ENCODE data around the gene AGL. TPM values are rescaled to one million over a fixed set of nuclear protein-coding genes. Genes with fewer than 3 reads are reported as not detected.
"Not testable (repeated sequence)": the region's sequence is repeated elsewhere in the genome, so short reads cannot be mapped to it uniquely, and the experiment has no call there.

The AGL gene
- total RNA-seq, 2 experiments from 2014 or later, result 12.2 to 20.6 TPM

- POLR2A ChIA-PET, result interaction anchor here (0.7 kb wide), 2 partner anchors 48 to 171 kb away, joined by 3 to 4 read pairs; no protein-coding TSS in a partner anchor
- H3K4me3 ChIP-seq (ENCODE audit: low read depth, low read length, poor library complexity, severe bottlenecking); H2AFZ ChIP-seq (ENCODE audit: low read length); H3K9me3 ChIP-seq (ENCODE audit: low read length); H3K27ac ChIP-seq (ENCODE audit: low read depth, low read length, poor library complexity, severe bottlenecking); DNase-seq (ENCODE audit: low spot score); intact Hi-C loops (cut with micrococcal nuclease; ENCODE audit: unreplicated experiment); H3K9me2 ChIP-seq (ENCODE audit: insufficient read depth, low read length); H4K20me1 ChIP-seq (ENCODE audit: insufficient read depth, low read length); BruUV-seq (replicated peaks); CTCF ChIA-PET (ENCODE audit: unreplicated experiment); H3K4me2 ChIP-seq (ENCODE audit: low read length); H3K36me3 ChIP-seq (ENCODE audit: insufficient read depth, low read length); H3K4me1 ChIP-seq (ENCODE audit: insufficient read depth, low read length, poor library complexity, severe bottlenecking); H3K79me2 ChIP-seq (ENCODE audit: insufficient read depth, low read depth, low read length): not testable (repeated sequence)
These were observed 110.1 kb downstream of the AGL start for GRCh38 chr1:99960260-99960659.

GRCh38 chr1:99963041-99963795 lies 113.1 kb downstream of the AGL start:
- TF ChIP-seq EZH2phosphoT487 (IDR thresholded peaks at IDR 0.05; ENCODE audit: borderline replicate concordance, low read depth, low read length) (no peak), CTCF (conservative IDR thresholded peaks at IDR 0.05; ENCODE audit: low read length) (no peak)
- no peak overlapping the region for H3K27ac ChIP-seq (ENCODE audit: low read depth, low read length, poor library complexity, severe bottlenecking)
- H3K36me3 ChIP-seq (ENCODE audit: insufficient read depth, low read length), result no peaks in the 10 kb centered on the region
- H3K9me2 ChIP-seq (ENCODE audit: insufficient read depth, low read length), result no peaks in the 10 kb centered on the region
- no peak for DNase-seq (ENCODE audit: low spot score)
- POLR2A ChIA-PET, result interaction anchor here (0.5 to 1.5 kb wide), 3 partner anchors 10 to 93 kb away, joined by 3 to 5 read pairs (median 3); no protein-coding TSS in a partner anchor
- H3K4me2 ChIP-seq (ENCODE audit: low read length), result no peak overlapping the region
- CTCF ChIA-PET (ENCODE audit: unreplicated experiment), result no interaction called here
- no peak overlapping the region for H2AFZ ChIP-seq (ENCODE audit: low read length)
- no peaks in the 10 kb centered on the region for H3K79me2 ChIP-seq (ENCODE audit: insufficient read depth, low read depth, low read length)
- intact Hi-C loops (cut with micrococcal nuclease; ENCODE audit: unreplicated experiment), result no loop called here
- H3K4me1 ChIP-seq (ENCODE audit: insufficient read depth, low read length, poor library complexity, severe bottlenecking), result no peaks in the 10 kb centered on the region
- H4K20me1 ChIP-seq (ENCODE audit: insufficient read depth, low read length), result no peaks in the 10 kb centered on the region
- no peak overlapping the region for H3K4me3 ChIP-seq (ENCODE audit: low read depth, low read length, poor library complexity, severe bottlenecking)
- no peaks in the 10 kb centered on the region for H3K9me3 ChIP-seq (ENCODE audit: low read length)
- no TSS peak for BruUV-seq (replicated peaks)

- ChIA-PET CTCF (ENCODE audit: unreplicated experiment) (no interaction called here), POLR2A (interaction anchor here (0.6 to 1.5 kb wide), 2 partner anchors 8 to 11 kb away, joined by 3 to 5 read pairs; no protein-coding TSS in a partner anchor)
- Histone ChIP-seq H3K27ac (ENCODE audit: low read depth, low read length, poor library complexity, severe bottlenecking) (no peak overlapping the region), H3K9me3 (ENCODE audit: low read length) (no peaks in the 10 kb centered on the region), H3K79me2 (ENCODE audit: insufficient read depth, low read depth, low read length) (no peaks in the 10 kb centered on the region), H3K4me1 (ENCODE audit: insufficient read depth, low read length, poor library complexity, severe bottlenecking) (peaks cover 12% of the 10 kb centered on the region), H4K20me1 (ENCODE audit: insufficient read depth, low read length) (no peaks in the 10 kb centered on the region), H3K4me3 (ENCODE audit: low read depth, low read length, poor library complexity, severe bottlenecking) (no peak overlapping the region), H2AFZ (ENCODE audit: low read length) (no peak overlapping the region), H3K9me2 (ENCODE audit: insufficient read depth, low read length) (no peaks in the 10 kb centered on the region), H3K36me3 (ENCODE audit: insufficient read depth, low read length) (no peaks in the 10 kb centered on the region), H3K4me2 (ENCODE audit: low read length) (no peak overlapping the region)
- TF ChIP-seq EZH2phosphoT487 (IDR thresholded peaks at IDR 0.05; ENCODE audit: borderline replicate concordance, low read depth, low read length), result no peak
- no peak for TF ChIP-seq CTCF (conservative IDR thresholded peaks at IDR 0.05; ENCODE audit: low read length)
- intact Hi-C loops (cut with micrococcal nuclease; ENCODE audit: unreplicated experiment), result no loop called here
- DNase-seq (ENCODE audit: low spot score), result no peak
- no TSS peak for BruUV-seq (replicated peaks)
These were observed 114.6 kb downstream of the AGL start for GRCh38 chr1:99964806-99965205.

All from OCI-LY7 (cell line).